ENCODE data around the gene AGBL4. TPM values are rescaled to one million over a fixed set of nuclear protein-coding genes. Genes with fewer than 3 reads are reported as not detected.
"Not testable (repeated sequence)": the region's sequence is repeated elsewhere in the genome, so short reads cannot be mapped to it uniquely, and the experiment has no call there.

Gene AGBL4
- total RNA-seq, 5 donors from 2014 or later (not counting 1 experiment from before 2014, with no cell fraction given): 0.58 TPM; not detected in 4

GRCh38 chr1:49854741-49855140, 169.0 kb downstream of the AGBL4 start:
- H3K4me1 Mint-ChIP-seq: no peaks in the 10 kb centered on the region
- ChIA-PET CTCF (no interaction called here), POLR2A (no interaction called here)
- no peak overlapping the region for H3K4me3 ChIP-seq (ENCODE audit: control insufficient read depth in 1 of 2, extremely low read depth in 1 of 2, low read length in 1 of 2)
- no peaks in the 10 kb centered on the region for H3K36me3 Mint-ChIP-seq
- ATAC-seq (replicated peaks in 1 of 4): no peak
- no peaks in the 10 kb centered on the region for H3K27me3 ChIP-seq (replicated peaks in 1 of 2; ENCODE audit: control insufficient read depth in 2 of 2, extremely low read depth in 1 of 2, insufficient read depth in 2 of 2, low read length in 1 of 2)
- no peak overlapping the region for H3K27ac ChIP-seq (ENCODE audit: low read length)
- H3K9me3 Mint-ChIP-seq: peaks cover 3 to 17% (median 5%) of the 10 kb centered on the region in 3 donors
- H3K4me3 Mint-ChIP-seq: no peak overlapping the region
- H3K27ac Mint-ChIP-seq: no peak overlapping the region
- no peak for DNase-seq
- peaks cover 0 to 3% of the 10 kb centered on the region in 2 donors for H3K27me3 Mint-ChIP-seq
- no peaks in the 10 kb centered on the region for H3K36me3 ChIP-seq (ENCODE audit: control insufficient read depth in 2 of 2, extremely low read depth in 1 of 2, insufficient read depth in 1 of 2, low read length in 1 of 2)
- no peaks in the 10 kb centered on the region for H3K4me1 ChIP-seq (ENCODE audit: control insufficient read depth in 1 of 2, extremely low read depth in 1 of 2, insufficient read depth in 2 of 2, low read length in 2 of 2)
- no peaks in the 10 kb centered on the region for H3K9me3 ChIP-seq

- Histone ChIP-seq H3K36me3 (ENCODE audit: control insufficient read depth in 2 of 2, extremely low read depth in 1 of 2, insufficient read depth in 1 of 2, low read length in 1 of 2) (no peaks in the 10 kb centered on the region), H3K9me3 (no peaks in the 10 kb centered on the region), H3K27me3 (replicated peaks in 1 of 2; ENCODE audit: control insufficient read depth in 2 of 2, extremely low read depth in 1 of 2, insufficient read depth in 2 of 2, low read length in 1 of 2) (no peaks in the 10 kb centered on the region), H3K4me3 (ENCODE audit: control insufficient read depth in 1 of 2, extremely low read depth in 1 of 2, low read length in 1 of 2) (no peak overlapping the region), H3K4me1 (ENCODE audit: control insufficient read depth in 1 of 2, extremely low read depth in 1 of 2, insufficient read depth in 2 of 2, low read length in 2 of 2) (no peaks in the 10 kb centered on the region), H3K27ac (ENCODE audit: low read length) (no peak overlapping the region)
- ChIA-PET POLR2A (no interaction called here), CTCF (no interaction called here)
- Mint-ChIP-seq H3K27me3 (no peaks in the 10 kb centered on the region), H3K36me3 (no peaks in the 10 kb centered on the region), H3K4me1 (no peaks in the 10 kb centered on the region), H3K27ac (no peak overlapping the region), H3K4me3 (no peak overlapping the region), H3K9me3 (peaks cover 33 to 48% (median 41%) of the 10 kb centered on the region in 3 donors)
- WGBS (ENCODE audit: insufficient coverage): no CpG with 5 or more reads among the region's 2 CpGs
- ATAC-seq (replicated peaks in 1 of 4) (no peak), DNase-seq (no peak)
Observed at GRCh38 chr1:49842596-49842995, 181.2 kb downstream of the AGBL4 start.

DNA sequence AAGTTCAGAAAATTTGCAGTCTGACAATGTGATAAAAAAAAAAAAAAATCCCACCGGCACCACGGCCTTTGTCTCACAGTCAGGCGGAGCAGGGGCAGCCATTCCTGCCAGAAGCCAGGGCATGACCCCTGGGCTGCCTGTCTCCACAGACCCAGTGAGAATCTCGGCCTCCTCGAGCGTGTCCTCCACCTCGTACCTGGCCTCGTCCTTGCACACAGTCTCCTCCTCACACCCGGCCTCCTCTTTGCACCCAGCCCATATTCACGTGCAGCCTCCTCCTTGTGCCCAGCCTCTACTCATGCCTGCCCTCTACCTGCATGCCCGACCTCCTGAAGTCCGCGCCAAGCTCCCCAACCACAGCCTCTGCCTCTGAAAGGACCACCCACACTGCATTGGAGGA, 182.0 kb downstream of the AGBL4 start:
- ChIA-PET CTCF (no interaction called here), POLR2A (no interaction called here)
- no peaks in the 10 kb centered on the region for H3K9me3 ChIP-seq
- H3K27me3 Mint-ChIP-seq: no peaks in the 10 kb centered on the region
- no peaks in the 10 kb centered on the region for H3K36me3 Mint-ChIP-seq
- H3K36me3 ChIP-seq (ENCODE audit: control insufficient read depth in 2 of 2, extremely low read depth in 1 of 2, insufficient read depth in 1 of 2, low read length in 1 of 2): no peaks in the 10 kb centered on the region
- WGBS (ENCODE audit: insufficient coverage): 83% methylated on average over 8 of the region's 13 CpGs
- H3K27ac Mint-ChIP-seq: no peak overlapping the region
- no peak overlapping the region for H3K4me3 ChIP-seq (ENCODE audit: control insufficient read depth in 1 of 2, extremely low read depth in 1 of 2, low read length in 1 of 2)
- no peak for DNase-seq
- peaks cover 33 to 42% (median 41%) of the 10 kb centered on the region in 3 donors for H3K9me3 Mint-ChIP-seq
- H3K4me1 ChIP-seq (ENCODE audit: control insufficient read depth in 1 of 2, extremely low read depth in 1 of 2, insufficient read depth in 2 of 2, low read length in 2 of 2): no peaks in the 10 kb centered on the region
- H3K4me3 Mint-ChIP-seq: no peak overlapping the region
- no peak overlapping the region for H3K27ac ChIP-seq (ENCODE audit: low read length)
- no peaks in the 10 kb centered on the region for H3K4me1 Mint-ChIP-seq
- no peak for ATAC-seq (replicated peaks in 1 of 4)
- peaks cover 0 to 2% of the 10 kb centered on the region in 2 experiments for H3K27me3 ChIP-seq (replicated peaks in 1 of 2; ENCODE audit: control insufficient read depth in 2 of 2, extremely low read depth in 1 of 2, insufficient read depth in 2 of 2, low read length in 1 of 2)

- Mint-ChIP-seq H3K27me3 (no peaks in the 10 kb centered on the region), H3K9me3 (peaks cover 3 to 14% (median 4%) of the 10 kb centered on the region in 3 donors), H3K36me3 (no peaks in the 10 kb centered on the region), H3K27ac (no peak overlapping the region), H3K4me1 (no peaks in the 10 kb centered on the region), H3K4me3 (no peak overlapping the region)
- POLR2A ChIA-PET: no interaction called here
- no peaks in the 10 kb centered on the region for H3K27me3 ChIP-seq (replicated peaks in 1 of 2; ENCODE audit: control insufficient read depth in 2 of 2, extremely low read depth in 1 of 2, insufficient read depth in 2 of 2, low read length in 1 of 2)
- CTCF ChIA-PET: no interaction called here
- DNase-seq: no peak
- H3K9me3 ChIP-seq: no peaks in the 10 kb centered on the region
- no peaks in the 10 kb centered on the region for H3K4me1 ChIP-seq (ENCODE audit: control insufficient read depth in 1 of 2, extremely low read depth in 1 of 2, insufficient read depth in 2 of 2, low read length in 2 of 2)
- WGBS (ENCODE audit: insufficient coverage): no CpG with 5 or more reads among the region's 1 CpG
- H3K27ac ChIP-seq (ENCODE audit: low read length): no peak overlapping the region
- no peaks in the 10 kb centered on the region for H3K36me3 ChIP-seq (ENCODE audit: control insufficient read depth in 2 of 2, extremely low read depth in 1 of 2, insufficient read depth in 1 of 2, low read length in 1 of 2)
- no peak overlapping the region for H3K4me3 ChIP-seq (ENCODE audit: control insufficient read depth in 1 of 2, extremely low read depth in 1 of 2, low read length in 1 of 2)
- no peak for ATAC-seq (replicated peaks in 1 of 4)
Observed at GRCh38 chr1:49824261-49824660, 199.5 kb downstream of the AGBL4 start.

GRCh38 chr1:49817681-49818080, 206.1 kb downstream of the AGBL4 start:
- H3K36me3 Mint-ChIP-seq: no peaks in the 10 kb centered on the region
- H3K4me1 ChIP-seq (ENCODE audit: control insufficient read depth in 1 of 2, extremely low read depth in 1 of 2, insufficient read depth in 2 of 2, low read length in 2 of 2): no peaks in the 10 kb centered on the region
- CTCF ChIA-PET: no interaction called here
- no peak overlapping the region for H3K27ac ChIP-seq (ENCODE audit: low read length)
- H3K9me3 ChIP-seq: no peaks in the 10 kb centered on the region
- no peaks in the 10 kb centered on the region for H3K4me1 Mint-ChIP-seq
- DNase-seq: no peak
- WGBS (ENCODE audit: insufficient coverage): no CpG with 5 or more reads among the region's 2 CpGs
- peaks cover 0 to 3% (median 0%) of the 10 kb centered on the region in 3 donors for H3K9me3 Mint-ChIP-seq
- H3K36me3 ChIP-seq (ENCODE audit: control insufficient read depth in 2 of 2, extremely low read depth in 1 of 2, insufficient read depth in 1 of 2, low read length in 1 of 2): no peaks in the 10 kb centered on the region
- no peak overlapping the region for H3K4me3 Mint-ChIP-seq
- H3K4me3 ChIP-seq (ENCODE audit: control insufficient read depth in 1 of 2, extremely low read depth in 1 of 2, low read length in 1 of 2): no peak overlapping the region
- ATAC-seq (replicated peaks in 1 of 4): no peak
- H3K27me3 ChIP-seq (replicated peaks in 1 of 2; ENCODE audit: control insufficient read depth in 2 of 2, extremely low read depth in 1 of 2, insufficient read depth in 2 of 2, low read length in 1 of 2): no peaks in the 10 kb centered on the region
- POLR2A ChIA-PET: no interaction called here
- H3K27ac Mint-ChIP-seq: no peak overlapping the region
- no peaks in the 10 kb centered on the region for H3K27me3 Mint-ChIP-seq

- WGBS (ENCODE audit: insufficient coverage): 80% methylated on average over 3 of the region's 17 CpGs
- not testable (repeated sequence) for H3K27ac ChIP-seq (ENCODE audit: low read length)
Observed at GRCh38 chr1:49787013-49787412, 236.7 kb downstream of the AGBL4 start.

GRCh38 chr1:49765034-49765433, 258.7 kb downstream of the AGBL4 start:
- no peak overlapping the region for H3K4me3 Mint-ChIP-seq
- Histone ChIP-seq H3K4me3 (ENCODE audit: control insufficient read depth in 1 of 2, extremely low read depth in 1 of 2, low read length in 1 of 2) (no peak overlapping the region), H3K4me1 (ENCODE audit: control insufficient read depth in 1 of 2, extremely low read depth in 1 of 2, insufficient read depth in 2 of 2, low read length in 2 of 2) (no peaks in the 10 kb centered on the region), H3K36me3 (ENCODE audit: control insufficient read depth in 2 of 2, extremely low read depth in 1 of 2, insufficient read depth in 1 of 2, low read length in 1 of 2) (no peaks in the 10 kb centered on the region), H3K9me3 (no peaks in the 10 kb centered on the region), H3K27me3 (replicated peaks in 1 of 2; ENCODE audit: control insufficient read depth in 2 of 2, extremely low read depth in 1 of 2, insufficient read depth in 2 of 2, low read length in 1 of 2) (no peaks in the 10 kb centered on the region), H3K27ac (ENCODE audit: low read length) (no peak overlapping the region)
- H3K9me3 Mint-ChIP-seq: peaks cover 12 to 29% (median 17%) of the 10 kb centered on the region in 3 donors
- 42% methylated on average over 2 of the region's 3 CpGs for WGBS (ENCODE audit: insufficient coverage)
- no peaks in the 10 kb centered on the region for H3K27me3 Mint-ChIP-seq
- DNase-seq (no peak), ATAC-seq (replicated peaks in 1 of 4) (no peak)
- H3K36me3 Mint-ChIP-seq: no peaks in the 10 kb centered on the region
- H3K4me1 Mint-ChIP-seq: no peaks in the 10 kb centered on the region
- POLR2A ChIA-PET: no interaction called here
- H3K27ac Mint-ChIP-seq: no peak overlapping the region
- CTCF ChIA-PET: no interaction called here

More at GRCh38 chr1:49787013-49787412, 236.7 kb downstream of the AGBL4 start:
- H3K36me3 Mint-ChIP-seq; H3K36me3 ChIP-seq (ENCODE audit: control insufficient read depth in 2 of 2, extremely low read depth in 1 of 2, insufficient read depth in 1 of 2, low read length in 1 of 2); H3K4me3 ChIP-seq (ENCODE audit: control insufficient read depth in 1 of 2, extremely low read depth in 1 of 2, low read length in 1 of 2); H3K27ac Mint-ChIP-seq; ATAC-seq (replicated peaks in 1 of 4); H3K4me1 Mint-ChIP-seq; DNase-seq; POLR2A ChIA-PET; H3K4me1 ChIP-seq (ENCODE audit: control insufficient read depth in 1 of 2, extremely low read depth in 1 of 2, insufficient read depth in 2 of 2, low read length in 2 of 2); H3K9me3 ChIP-seq; CTCF ChIA-PET; H3K9me3 Mint-ChIP-seq; H3K27me3 ChIP-seq (replicated peaks in 1 of 2; ENCODE audit: control insufficient read depth in 2 of 2, extremely low read depth in 1 of 2, insufficient read depth in 2 of 2, low read length in 1 of 2); H3K4me3 Mint-ChIP-seq; H3K27me3 Mint-ChIP-seq: not testable (repeated sequence)
